Left kidney (tissue), 2 donors: ENCODE measurements around the gene NPHP4. TPM values are rescaled to one million over a fixed set of nuclear protein-coding genes. Genes with fewer than 3 reads are reported as not detected.

Experiments used
- DNase-seq: peaks from one replicate; pipeline ENCODE4 v3.0.0-alpha.2; 2013
- polyA plus RNA-seq: library from polyadenylated mRNA; unstranded; fragments of 120-200 nt; gene quantifications from one replicate; pipeline ENCODE4 v1.2.1, GENCODE V29; 2013; ENCODE audit not compliant: insufficient read length

The NPHP4 gene
- polyA plus RNA-seq, 1 donor, result 12.9 TPM

- peak; percentile 21 for DNase-seq
These were observed 20.6 kb downstream of the NPHP4 start for GRCh38 chr1:5971471-5972197.

GRCh38 chr1:5970610-5971273 is 21.5 kb downstream of the NPHP4 start:
- no peak for DNase-seq

GRCh38 chr1:5969168-5969567 is 23.1 kb downstream of the NPHP4 start:
- no peak for DNase-seq

GRCh38 chr1:5968161-5968736 is 24.0 kb downstream of the NPHP4 start:
- DNase-seq, result no peak

- no peak for DNase-seq
These were observed 24.7 kb downstream of the NPHP4 start for GRCh38 chr1:5967351-5968160.

- DNase-seq, result no peak
These were observed 25.6 kb downstream of the NPHP4 start for GRCh38 chr1:5966543-5967205.

- no peak for DNase-seq
These were observed 26.6 kb downstream of the NPHP4 start for GRCh38 chr1:5965586-5966131.

GRCh38 chr1:5962265-5963105 is 29.7 kb downstream of the NPHP4 start:
- DNase-seq, result no peak

- DNase-seq, result no peak
These were observed 30.6 kb downstream of the NPHP4 start for GRCh38 chr1:5961601-5962000.

GRCh38 chr1:5960336-5960735 is 31.9 kb downstream of the NPHP4 start:
- no peak for DNase-seq

GRCh38 chr1:5959667-5960230 is 32.5 kb downstream of the NPHP4 start:
- DNase-seq, result no peak

- DNase-seq, result no peak
These were observed 33.1 kb downstream of the NPHP4 start for GRCh38 chr1:5959087-5959486.

- no peak for DNase-seq
These were observed 36.0 kb downstream of the NPHP4 start for GRCh38 chr1:5956022-5956830.

- DNase-seq, result no peak
These were observed 36.7 kb downstream of the NPHP4 start for GRCh38 chr1:5955479-5955977.

- DNase-seq, result no peak
These were observed 37.3 kb downstream of the NPHP4 start for GRCh38 chr1:5954964-5955363.

- DNase-seq, result no peak
These were observed 38.8 kb downstream of the NPHP4 start for GRCh38 chr1:5953386-5953785.

- no peak for DNase-seq
These were observed 40.3 kb downstream of the NPHP4 start for GRCh38 chr1:5951846-5952410.

- DNase-seq, result no peak
These were observed 41.0 kb downstream of the NPHP4 start for GRCh38 chr1:5950994-5951785.
